CD4-positive, alpha-beta T cell treated with Interleukin-17A for 1 hour (primary cell): ENCODE results near the gene NRAP.

Source experiments
- DNase-seq: peaks from one replicate; pipeline ENCODE4 v3.0.0-alpha.2; 2020

NRAP gene

GRCh38 chr10:113557424-113557862 lies 106.4 kb downstream of the NRAP start:
- no peak for DNase-seq

GRCh38 chr10:113555751-113556150 lies 108.1 kb downstream of the NRAP start:
- no peak for DNase-seq

- no peak for DNase-seq
Measured at GRCh38 chr10:113555245-113555644, 108.6 kb downstream of the NRAP start.

- DNase-seq, result no peak
Measured at GRCh38 chr10:113554214-113554613, 109.6 kb downstream of the NRAP start.

GRCh38 chr10:113553149-113553548 lies 110.7 kb downstream of the NRAP start:
- DNase-seq, result no peak

- no peak for DNase-seq
Measured at GRCh38 chr10:113552701-113553100, 111.1 kb downstream of the NRAP start, which contains the start of gene HABP2. HABP2 (plus strand) TSS chr10:113553053; CDS start chr10:113553122, 69 bp downstream.

GRCh38 chr10:113552014-113552413 lies 111.8 kb downstream of the NRAP start:
- DNase-seq, result no peak

- no peak for DNase-seq
Measured at GRCh38 chr10:113550365-113550764, 113.5 kb downstream of the NRAP start.

- DNase-seq, result no peak
Measured at GRCh38 chr10:113549856-113550255, 114.0 kb downstream of the NRAP start.

GRCh38 chr10:113547426-113547825 lies 116.4 kb downstream of the NRAP start:
- DNase-seq, result no peak

GRCh38 chr10:113544392-113544791 lies 119.4 kb downstream of the NRAP start:
- DNase-seq, result no peak

GRCh38 chr10:113543107-113543955 lies 120.5 kb downstream of the NRAP start:
- no peak for DNase-seq

- DNase-seq, result no peak
Measured at GRCh38 chr10:113541549-113541927, 122.3 kb downstream of the NRAP start.

GRCh38 chr10:113540845-113541548 lies 122.8 kb downstream of the NRAP start:
- no peak for DNase-seq

GRCh38 chr10:113539789-113540188 lies 124.1 kb downstream of the NRAP start:
- DNase-seq, result no peak
